ENCODE results near the gene TTC7B. TPM values are rescaled to one million over a fixed set of nuclear protein-coding genes. Genes with fewer than 3 reads are reported as not detected.

TTC7B gene
- total and polyA plus RNA-seq, 2 of the 13 experiments (the other 11 are each of a cell fraction or from before 2014, with no cell fraction given): 1.3 to 3.2 TPM

- no peak overlapping the region for H3K9ac ChIP-seq (ENCODE audit: insufficient read depth, low read depth, low read length)
- no TSS peak for BruUV-seq (replicated peaks)
- in situ Hi-C loops (cut with HindIII; ENCODE audit: extremely low pct_ligation_motif_present, low pct_unique_long_range_greater_than_20kb): no loop called here
- no peaks in the 10 kb centered on the region for H3K4me1 ChIP-seq (ENCODE audit: insufficient read depth, low read length)
- H3K4me3 ChIP-seq (replicated peaks in 1 of 3; ENCODE audit: insufficient read depth in 1 of 3, low read depth in 2 of 3, low read length in 3 of 3): no peak overlapping the region
- CTCF ChIA-PET (ENCODE audit: low intra/inter-chr PET ratio, low total read pairs): no interaction called here
- no peaks in the 10 kb centered on the region for H3K9me3 ChIP-seq (ENCODE audit: low read length)
- H3K79me2 ChIP-seq (ENCODE audit: insufficient read depth, low read length): no peaks in the 10 kb centered on the region
- no peaks in the 10 kb centered on the region for H3K27me3 ChIP-seq (ENCODE audit: control insufficient read depth in 1 of 2, insufficient read depth in 2 of 2, low read length in 2 of 2)
- H3K27ac ChIP-seq (ENCODE audit: extremely low read length, insufficient read depth, low read length): no peak overlapping the region
- FAIRE-seq (no peak), ATAC-seq (no peak), DNase-seq (ENCODE audit: low spot score) (no peak)
- H4K20me1 ChIP-seq (ENCODE audit: insufficient read depth, low read length): no peaks in the 10 kb centered on the region
- H3K36me3 ChIP-seq (replicated peaks in 1 of 2; ENCODE audit: control insufficient read depth in 1 of 2, insufficient read depth in 2 of 2, low read length in 2 of 2): no peaks in the 10 kb centered on the region
- no peak overlapping the region for H2AFZ ChIP-seq (ENCODE audit: low read length)
- intact Hi-C loops (cut with micrococcal nuclease; ENCODE audit: unreplicated experiment): no loop called here
- POLR2A ChIA-PET: no interaction called here
- no peak overlapping the region for H3K4me2 ChIP-seq (ENCODE audit: low read depth, low read length)
- 100% methylated on average over 1 of the region's 15 CpGs for WGBS (ENCODE audit: low lambda C conversion rate)
- TF ChIP-seq TP53 (CRISPR knock-in tag; conservative IDR thresholded peaks at IDR 0.05) (no peak), ZBED4 (CRISPR knock-in tag; IDR thresholded peaks at IDR 0.05; ENCODE audit: borderline replicate concordance) (no peak), SKIL (CRISPR knock-in tag; IDR thresholded peaks at IDR 0.05; ENCODE audit: borderline replicate concordance) (no peak), SATB2 (CRISPR knock-in tag; IDR thresholded peaks at IDR 0.05) (no peak), POLR2A (IDR thresholded peaks at IDR 0.05; ENCODE audit: insufficient read depth in 1 of 2, low read depth in 2 of 2, low read length in 2 of 2) (no peak), FUBP1 (CRISPR knock-in tag; IDR thresholded peaks at IDR 0.05; ENCODE audit: borderline replicate concordance) (no peak), ZZZ3 (CRISPR knock-in tag; IDR thresholded peaks at IDR 0.05; ENCODE audit: borderline replicate concordance) (no peak), ZNF580 (CRISPR knock-in tag; IDR thresholded peaks at IDR 0.05; ENCODE audit: borderline replicate concordance, low read depth) (no peak), ETV5 (CRISPR knock-in tag; IDR thresholded peaks at IDR 0.05; ENCODE audit: borderline replicate concordance) (no peak), ZNF782 (CRISPR knock-in tag; IDR thresholded peaks at IDR 0.05; ENCODE audit: borderline replicate concordance) (no peak), ZBTB39 (CRISPR knock-in tag; IDR thresholded peaks at IDR 0.05) (no peak), RFX3 (CRISPR knock-in tag; IDR thresholded peaks at IDR 0.05) (no peak), SALL2 (CRISPR knock-in tag; IDR thresholded peaks at IDR 0.05) (no peak)
These were observed 218.3 kb downstream of the TTC7B start for GRCh38 chr14:90597961-90598360.
